HK-2 (cell line): Measurements from ENCODE around the gene GADL1.
A peak's percentile ranks its signal among the peaks of the same experiment; 100 is the strongest.

Experiments
- DNase-seq: peaks from one replicate; pipeline ENCODE4 v3.0.0-alpha.2; 2018; ENCODE audit not compliant: unreplicated experiment

Gene GADL1

GRCh38 chr3:30721314-30721634 lies 173.2 kb downstream of the GADL1 start:
- no peak for DNase-seq

DNA sequence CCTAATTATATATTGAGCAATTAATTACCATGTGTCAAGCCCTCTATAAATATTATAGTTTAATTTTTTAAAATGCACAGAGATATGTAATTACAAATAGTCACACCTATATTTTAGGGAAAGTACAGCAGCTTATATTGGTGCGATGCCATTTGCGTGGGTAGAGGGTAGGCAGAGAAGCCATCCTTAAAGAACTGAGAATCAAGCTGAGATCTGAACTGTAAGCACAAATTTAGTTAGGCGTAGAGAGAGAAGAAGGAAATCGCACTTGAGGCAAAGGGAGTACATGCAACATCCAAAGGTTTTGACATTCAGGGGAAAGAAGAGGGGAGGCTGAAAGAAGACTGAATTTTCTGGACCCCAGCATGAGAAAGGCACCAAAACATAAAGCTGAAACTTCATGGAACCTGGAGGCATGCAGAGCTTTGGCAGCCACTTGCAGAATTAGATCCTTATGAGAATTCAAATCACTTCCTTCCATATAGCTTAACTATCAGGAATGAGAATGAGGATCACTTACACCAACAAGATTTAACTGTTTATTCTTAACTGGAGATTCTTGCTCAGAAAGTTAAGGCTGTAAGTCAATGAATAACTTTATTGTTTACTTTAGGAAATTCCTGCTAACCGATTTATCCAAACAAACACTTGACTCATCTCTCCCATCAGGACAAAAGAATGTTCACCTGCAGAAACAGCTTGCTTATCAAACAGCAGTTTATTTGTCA lies 173.7 kb downstream of the GADL1 start:
- DNase-seq: no peak

DNA sequence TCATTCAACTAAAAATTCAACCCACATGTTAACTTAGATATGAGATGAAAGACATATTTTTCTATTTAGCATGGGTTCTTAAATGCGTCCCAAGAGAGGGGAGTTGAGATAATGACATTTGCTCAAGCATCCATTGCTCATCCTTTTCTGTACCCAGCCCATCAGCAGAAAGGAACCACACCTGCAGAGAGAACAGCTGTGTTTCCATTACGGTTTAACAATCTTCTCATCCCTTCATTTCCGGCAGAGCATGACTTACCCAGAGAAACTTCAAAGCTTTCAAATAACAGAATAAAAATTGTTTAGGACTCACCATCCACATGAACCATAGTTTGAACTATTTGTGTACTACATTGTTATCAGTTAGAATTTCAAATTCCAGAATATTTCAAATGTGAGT lies 174.9 kb downstream of the GADL1 start:
- no peak for DNase-seq

DNA sequence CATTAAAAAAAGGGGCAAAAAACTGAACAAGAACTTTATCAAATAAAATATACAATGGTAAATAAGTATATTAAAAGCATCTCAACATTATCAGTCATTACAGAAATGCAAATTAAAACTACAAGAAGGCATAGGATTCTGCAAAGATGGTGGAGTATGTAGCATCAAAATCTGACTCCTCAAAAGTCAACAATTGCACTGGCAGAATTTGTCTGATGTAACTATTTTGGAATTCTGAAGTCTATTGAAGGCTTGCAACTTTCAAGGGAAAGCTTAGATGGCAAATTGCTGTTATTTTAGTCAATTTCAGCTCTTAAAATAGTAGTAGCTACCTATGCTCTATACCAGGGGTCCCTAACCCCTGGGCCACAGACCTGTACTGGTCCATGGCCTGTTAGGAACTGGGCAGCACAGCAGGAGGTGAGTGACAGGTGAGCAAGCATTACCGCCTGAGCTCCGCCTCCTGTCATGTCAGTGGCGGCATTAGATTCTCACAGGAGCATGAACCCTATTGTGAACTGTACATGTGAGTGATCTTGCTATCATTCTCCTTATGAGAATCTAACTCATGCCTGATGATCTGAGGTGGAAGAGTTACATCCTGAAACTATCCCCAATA lies 180.5 kb downstream of the GADL1 start:
- DNase-seq: no peak

GRCh38 chr3:30712991-30713390 lies 181.5 kb downstream of the GADL1 start:
- DNase-seq: no peak

DNA sequence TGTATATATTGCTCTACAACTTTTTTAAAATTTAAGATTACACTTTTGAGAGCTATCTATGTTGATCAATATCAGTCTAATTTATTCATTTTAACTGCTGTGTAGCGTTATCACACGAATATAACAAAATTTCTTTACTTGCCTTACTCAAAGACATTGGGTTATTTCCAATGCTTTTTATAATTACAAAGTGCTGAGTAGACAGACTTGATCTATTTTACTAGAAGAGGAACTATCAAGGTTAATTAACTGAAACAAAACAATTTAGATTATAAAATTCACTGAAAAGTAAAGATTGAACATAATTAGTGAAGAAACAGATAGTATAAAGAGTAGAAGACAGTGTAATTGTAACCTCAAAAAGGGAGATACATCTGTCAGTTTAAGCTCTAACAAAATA lies 182.6 kb downstream of the GADL1 start:
- no peak for DNase-seq

- no peak for DNase-seq
Measured at GRCh38 chr3:30711151-30711550, 183.3 kb downstream of the GADL1 start.

DNA sequence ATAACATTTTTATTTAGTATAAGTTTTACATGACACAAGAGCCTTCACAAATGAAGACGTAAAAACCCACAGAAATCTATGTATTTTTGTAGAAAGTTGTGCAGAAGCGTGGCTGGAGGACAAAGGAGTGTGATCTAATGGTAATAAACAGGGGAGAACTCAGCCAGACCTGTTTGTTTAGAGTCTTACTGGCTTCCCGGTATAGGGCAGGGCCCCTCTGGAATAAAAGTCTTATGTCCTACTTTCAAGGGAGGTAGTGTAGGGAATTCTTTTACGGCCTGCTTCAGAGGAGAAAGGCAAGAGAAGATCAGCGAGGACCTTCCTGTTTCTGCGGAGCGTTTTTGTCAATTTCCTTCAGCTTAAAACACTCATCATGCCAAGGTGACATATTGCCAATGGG lies 184.4 kb downstream of the GADL1 start:
- no peak for DNase-seq

DNA sequence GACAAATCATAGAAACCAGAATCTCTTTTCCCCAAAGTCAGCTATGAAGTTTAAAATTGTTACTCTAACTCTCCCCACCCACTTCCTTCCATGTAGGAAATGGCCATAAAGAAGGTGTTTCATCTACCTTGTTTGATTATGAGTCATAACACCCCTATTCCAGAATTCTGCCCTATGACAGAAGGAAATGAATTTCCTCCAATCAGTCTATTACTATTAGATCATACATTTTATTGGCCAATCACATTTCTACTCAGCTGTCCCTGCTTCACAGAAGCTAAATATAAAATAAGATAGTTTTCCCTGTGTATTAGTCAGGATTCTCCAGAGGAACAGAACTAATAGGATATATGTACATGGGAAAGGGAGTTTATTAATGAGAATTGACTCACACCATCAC lies 186.0 kb downstream of the GADL1 start:
- DNase-seq: no peak

DNA sequence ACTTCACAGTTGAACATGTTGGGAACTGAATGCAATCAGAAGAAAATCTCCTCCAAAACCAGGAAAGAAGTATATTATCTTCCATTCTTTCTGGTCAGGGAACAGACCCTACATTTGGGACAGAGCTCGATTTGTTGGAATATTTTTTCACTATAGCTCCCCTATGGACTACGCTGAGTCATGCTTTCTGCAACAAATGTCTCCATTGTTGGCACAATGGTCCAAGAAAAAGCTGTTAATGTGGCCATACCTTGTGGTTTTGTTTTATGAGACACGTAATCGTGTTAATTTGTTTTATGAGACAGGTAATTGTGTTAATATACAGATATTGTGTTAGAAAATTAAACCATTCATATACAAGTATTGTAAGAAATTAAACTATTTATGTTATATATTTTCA lies 186.6 kb downstream of the GADL1 start:
- no peak for DNase-seq

DNA sequence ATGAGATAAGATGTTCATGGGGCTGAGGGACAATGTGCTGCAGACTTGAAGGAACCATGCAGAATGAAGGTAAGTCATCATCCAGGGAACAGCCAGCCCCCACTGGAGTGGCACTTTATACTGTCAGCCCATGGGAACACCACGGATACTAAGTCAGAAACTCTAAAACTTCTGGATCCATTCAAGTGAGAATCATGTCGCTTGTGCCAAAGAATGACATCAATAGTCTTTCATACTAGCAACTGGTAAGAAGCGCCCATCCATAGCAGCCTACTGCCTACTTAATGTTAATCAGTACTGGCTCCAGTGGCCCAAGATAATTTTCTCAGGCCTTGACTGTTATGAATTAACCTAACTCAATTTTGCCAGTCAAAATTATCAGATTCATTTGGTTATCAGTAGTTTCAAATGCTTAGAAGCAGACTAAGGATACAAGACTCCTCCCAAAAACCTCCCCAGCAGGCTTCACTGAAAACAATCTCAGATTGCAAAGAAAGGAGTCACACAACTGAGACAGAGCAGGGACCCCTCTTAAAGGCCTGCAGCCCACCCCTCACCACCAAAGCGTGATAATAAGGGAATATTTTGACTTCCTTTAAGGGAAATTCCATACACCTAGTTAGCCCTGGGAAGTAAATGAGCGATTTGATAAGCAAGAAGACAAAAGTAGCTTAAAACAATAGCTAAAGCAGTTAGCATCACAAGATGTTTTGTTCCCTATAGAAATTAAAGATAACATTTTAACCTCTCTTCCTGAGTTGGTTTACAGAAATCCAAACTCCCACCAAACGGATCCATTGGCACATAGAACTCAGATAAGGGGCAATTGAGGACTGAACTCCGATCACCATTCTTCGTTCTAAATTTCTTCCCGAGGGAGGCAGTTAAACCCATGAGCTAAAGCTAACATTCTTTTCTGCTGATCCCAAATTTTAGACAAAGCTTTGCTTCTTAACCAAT lies 189.2 kb downstream of the GADL1 start:
- DNase-seq: peak; percentile 6

GRCh38 chr3:30702828-30703397 lies 191.5 kb downstream of the GADL1 start:
- no peak for DNase-seq

DNA sequence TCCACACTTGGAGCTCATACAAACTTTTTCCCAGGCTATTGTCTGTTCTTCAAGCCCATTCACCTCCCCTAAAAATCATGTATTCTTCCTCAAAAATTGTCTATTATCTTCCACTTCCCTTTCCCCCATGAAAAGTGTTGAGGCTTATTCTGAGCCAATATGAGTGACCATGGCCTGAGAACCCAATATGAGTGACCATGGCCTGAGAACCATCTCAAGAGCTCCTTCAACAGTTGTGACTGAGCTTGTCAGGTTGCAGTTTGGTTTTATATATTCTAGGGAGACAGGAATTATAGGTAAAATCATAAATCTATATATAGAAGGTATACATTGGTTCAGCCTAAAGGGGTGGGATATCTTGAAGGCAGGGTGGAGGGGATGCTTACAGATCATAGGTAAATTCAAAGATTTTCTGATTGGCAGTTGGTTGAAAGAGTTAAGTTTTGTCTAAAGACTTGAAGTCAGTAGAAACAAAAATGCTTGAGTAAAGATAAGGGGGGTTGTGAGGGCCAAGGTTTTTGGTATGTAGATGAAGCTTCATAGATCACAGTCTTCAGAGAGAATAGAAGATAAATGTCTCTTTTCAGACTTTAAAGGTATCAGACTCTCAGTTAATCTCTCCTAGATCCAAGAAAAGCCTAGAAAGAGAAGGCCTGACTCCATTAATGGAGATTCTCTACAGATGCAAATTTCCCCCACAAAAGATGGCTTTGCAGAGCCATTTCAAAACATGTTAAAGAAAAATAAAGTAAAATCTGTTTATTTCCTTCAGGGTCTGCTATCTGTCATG lies 192.2 kb downstream of the GADL1 start:
- no peak for DNase-seq

DNA sequence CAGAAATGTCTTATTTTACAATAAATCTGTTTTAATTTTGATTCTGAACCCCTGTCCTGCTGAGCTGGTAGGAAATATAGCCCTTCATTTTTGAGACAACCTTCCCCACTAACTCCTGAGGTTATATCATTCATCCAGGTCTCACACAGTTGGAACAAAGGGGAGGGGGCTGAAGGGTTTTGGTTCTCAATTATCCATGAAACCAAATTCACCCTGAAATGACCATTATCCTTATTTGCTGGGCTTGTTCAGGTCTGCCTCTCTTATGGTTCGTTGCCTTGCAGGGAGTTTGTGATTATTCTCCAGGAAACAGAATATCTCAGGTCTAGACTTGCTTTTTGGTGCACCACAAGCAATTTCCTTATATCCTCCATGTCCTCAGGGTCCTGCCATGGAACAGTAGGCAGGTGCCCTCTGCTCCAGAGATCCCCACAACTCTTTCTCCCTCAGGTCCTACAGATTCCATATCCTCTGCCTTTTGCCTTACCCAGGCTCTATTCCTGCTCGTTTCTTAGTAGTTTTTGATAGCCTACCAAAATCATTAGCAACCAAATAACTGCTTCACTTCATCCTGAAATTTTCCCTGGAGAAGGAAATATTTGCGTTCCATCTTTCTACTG lies 193.6 kb downstream of the GADL1 start:
- DNase-seq: no peak

DNA sequence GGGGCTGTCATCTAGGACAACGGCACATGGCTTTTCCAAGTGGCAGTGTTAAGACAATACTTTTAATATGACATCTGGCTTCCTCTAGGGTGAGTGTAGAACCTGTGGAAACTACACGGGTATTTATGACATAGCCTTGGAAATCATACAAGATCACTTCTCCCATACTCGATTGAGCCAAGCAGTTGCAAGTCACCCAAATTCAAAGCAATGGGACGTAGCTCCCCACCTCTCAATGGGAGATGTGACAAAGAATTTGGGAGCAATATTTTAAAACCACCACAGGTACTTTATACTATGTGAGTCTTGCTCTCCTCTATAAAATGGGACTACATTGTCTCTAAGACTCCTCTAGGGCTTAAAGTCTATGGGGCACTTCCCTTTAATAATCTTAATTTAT lies 194.5 kb downstream of the GADL1 start:
- DNase-seq: no peak

DNA sequence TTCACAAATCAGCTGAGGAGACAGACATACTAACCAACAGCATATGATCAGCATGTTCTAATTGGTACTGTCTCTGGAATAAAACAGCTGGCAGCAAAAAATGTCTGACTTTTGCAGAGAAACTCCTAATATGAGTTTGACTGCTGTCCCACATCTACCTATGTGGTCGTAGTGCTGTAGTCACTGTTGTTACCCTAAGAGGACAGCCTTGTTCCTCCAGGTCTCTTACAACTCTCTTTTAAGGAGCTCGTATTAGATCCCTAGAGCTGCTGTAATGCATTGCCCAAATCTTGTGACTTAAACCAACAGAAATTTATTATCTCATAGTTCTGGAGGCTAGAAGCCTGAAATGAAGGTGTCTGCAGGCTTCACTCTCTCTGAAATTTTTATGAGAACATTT lies 195.9 kb downstream of the GADL1 start:
- no peak for DNase-seq

GRCh38 chr3:30696896-30697295 lies 197.6 kb downstream of the GADL1 start:
- DNase-seq: no peak

DNA sequence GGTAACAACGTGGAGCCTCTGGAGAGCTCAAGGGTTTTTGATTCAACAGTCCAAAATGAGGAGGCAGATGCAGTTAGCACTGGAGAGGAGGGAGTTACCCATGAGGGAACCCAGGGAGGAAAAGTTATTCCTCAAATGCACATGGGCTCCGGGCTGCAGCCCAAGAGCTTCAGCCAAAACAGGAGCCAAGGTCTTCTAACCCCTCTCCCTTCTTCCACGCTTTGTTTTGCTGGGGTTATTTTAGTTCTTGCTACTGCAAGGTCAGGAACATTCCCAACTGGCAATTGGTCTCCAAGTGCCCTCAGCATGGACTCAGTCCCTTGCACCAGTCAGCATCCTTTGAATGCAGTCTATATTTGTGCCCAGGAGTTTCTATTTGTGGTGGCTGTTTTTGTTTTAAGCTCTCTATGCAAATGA lies 198.1 kb downstream of the GADL1 start:
- DNase-seq: no peak

- DNase-seq: no peak
Measured at GRCh38 chr3:30695302-30696061, 199.0 kb downstream of the GADL1 start.

DNA sequence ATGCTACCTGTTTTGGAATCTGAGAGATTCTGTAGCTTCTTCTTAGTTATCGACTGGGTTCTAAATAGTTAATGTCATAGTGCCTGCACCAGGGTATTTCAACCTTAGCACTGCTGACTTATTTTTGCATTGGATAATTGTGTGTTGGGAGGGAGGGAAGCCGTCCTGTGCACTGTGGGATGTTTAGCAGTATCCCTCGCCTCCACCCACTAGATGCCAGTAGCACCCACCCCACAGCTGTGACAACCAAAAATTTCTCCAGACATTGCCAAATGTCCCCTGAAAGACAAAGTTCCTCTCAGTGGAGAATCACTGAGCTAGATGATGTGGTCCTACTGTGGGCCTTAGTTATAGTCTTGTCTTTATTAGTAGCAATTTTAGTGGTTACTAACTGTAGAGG lies 199.8 kb downstream of the GADL1 start:
- no peak for DNase-seq
